GM12891 (cell line): ENCODE data around the gene TCERG1L.

Experiments
- POLR2A ChIP-seq: IDR thresholded peaks from 2 replicates; pipeline ENCODE4 v1.6.1; 2011; ENCODE audit warnings: low read depth, low read length, control low read depth
- POLR2AphosphoS5 ChIP-seq: IDR thresholded peaks from 2 replicates; pipeline ENCODE4 v1.6.1; 2011; ENCODE audit warnings: low read depth, low read length, control low read depth
- TAF1 ChIP-seq: IDR thresholded peaks from 2 replicates; pipeline ENCODE4 v1.6.1; 2011; ENCODE audit warnings: low read depth, low read length, control low read depth

- TF ChIP-seq POLR2A: no peak
- TF ChIP-seq POLR2AphosphoS5: no peak
- TF ChIP-seq TAF1: no peak
These were observed 193.9 kb downstream of the TCERG1L start for GRCh38 chr10:131117416-131118212.
